Measurements from ENCODE around the gene TECPR2.

Gene TECPR2

DNA sequence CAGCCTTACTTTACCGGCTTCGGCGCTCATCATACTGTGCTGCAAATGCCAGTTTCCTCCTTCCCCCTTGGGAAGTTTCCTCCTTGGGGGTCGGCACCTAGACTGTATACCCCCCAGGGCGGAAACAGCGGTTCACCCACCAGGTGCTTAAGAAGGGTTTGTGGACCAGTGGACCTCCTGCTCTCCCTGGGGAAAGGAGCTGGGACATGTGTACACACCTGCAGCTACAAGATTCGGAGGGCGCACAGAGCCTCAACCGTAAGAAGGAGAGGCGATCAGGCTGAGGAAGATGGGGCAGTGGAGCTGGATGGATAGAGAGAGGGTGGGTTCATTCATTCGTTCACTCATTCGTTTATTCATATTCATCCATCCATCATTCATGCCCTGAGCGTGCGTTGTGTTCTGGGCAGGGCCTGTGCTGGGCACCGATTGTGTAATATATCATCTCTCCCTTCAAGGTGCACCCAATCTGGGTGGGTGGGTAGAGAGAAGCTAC is 43.9 kb upstream of the TECPR2 start:
- DNase-seq (ENCODE audit: low spot score), result no peak
- no peak for TF ChIP-seq CTCF (IDR thresholded peaks at IDR 0.05; ENCODE audit: extremely low read depth, missing control alignments)

DNA sequence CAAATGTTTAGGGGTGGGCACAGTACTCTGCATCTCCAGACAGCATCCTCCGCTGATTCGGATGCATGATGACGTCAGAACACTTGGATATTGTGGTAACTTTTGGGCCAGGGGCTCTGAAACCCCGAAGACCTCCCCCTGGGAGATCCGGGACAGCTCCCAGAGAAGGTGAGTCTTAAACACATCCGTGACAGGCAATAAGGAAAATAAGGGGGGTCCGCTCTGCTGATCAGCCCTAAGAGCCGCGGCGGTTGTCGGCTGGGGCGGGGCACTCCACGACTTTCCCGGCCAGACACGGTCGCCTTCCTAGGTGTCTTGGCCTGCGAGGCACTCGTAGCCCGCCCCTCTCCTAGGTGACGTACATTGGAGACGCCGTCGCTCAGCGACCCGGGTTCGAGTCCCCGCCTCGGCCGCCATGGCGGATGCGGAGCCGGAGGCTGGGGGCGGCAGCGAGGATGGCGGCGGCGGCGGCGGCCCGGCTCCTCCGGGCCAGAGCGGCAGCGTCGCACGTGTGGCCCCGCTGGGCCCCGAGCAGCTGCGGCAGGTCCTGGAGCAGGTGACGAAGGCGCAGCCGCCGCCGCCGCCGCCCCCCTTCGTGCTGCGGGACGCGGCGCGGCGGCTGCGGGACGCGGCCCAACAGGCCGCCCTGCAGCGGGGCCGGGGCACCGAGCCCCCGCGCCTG is 43.2 kb upstream of the TECPR2 start, which contains the start of gene ZNF839:
TSS of gene ZNF839 (plus strand) at position 396 of the 682 bp plus-strand sequence. CDS start at position 416, 20 bp downstream.
- DNase-seq (ENCODE audit: low spot score), result peak; percentile 97
- no peak for TF ChIP-seq CTCF (IDR thresholded peaks at IDR 0.05; ENCODE audit: extremely low read depth, missing control alignments)

- no peak for TF ChIP-seq CTCF (IDR thresholded peaks at IDR 0.05; ENCODE audit: extremely low read depth, missing control alignments)
- DNase-seq (ENCODE audit: low spot score), result peak; percentile 57
These were observed 42.6 kb upstream of the TECPR2 start for GRCh38 chr14:102320033-102320660.

- no peak for TF ChIP-seq CTCF (IDR thresholded peaks at IDR 0.05; ENCODE audit: extremely low read depth, missing control alignments)
- no peak for DNase-seq (ENCODE audit: low spot score)
These were observed 41.9 kb upstream of the TECPR2 start for GRCh38 chr14:102320671-102321455.

DNA sequence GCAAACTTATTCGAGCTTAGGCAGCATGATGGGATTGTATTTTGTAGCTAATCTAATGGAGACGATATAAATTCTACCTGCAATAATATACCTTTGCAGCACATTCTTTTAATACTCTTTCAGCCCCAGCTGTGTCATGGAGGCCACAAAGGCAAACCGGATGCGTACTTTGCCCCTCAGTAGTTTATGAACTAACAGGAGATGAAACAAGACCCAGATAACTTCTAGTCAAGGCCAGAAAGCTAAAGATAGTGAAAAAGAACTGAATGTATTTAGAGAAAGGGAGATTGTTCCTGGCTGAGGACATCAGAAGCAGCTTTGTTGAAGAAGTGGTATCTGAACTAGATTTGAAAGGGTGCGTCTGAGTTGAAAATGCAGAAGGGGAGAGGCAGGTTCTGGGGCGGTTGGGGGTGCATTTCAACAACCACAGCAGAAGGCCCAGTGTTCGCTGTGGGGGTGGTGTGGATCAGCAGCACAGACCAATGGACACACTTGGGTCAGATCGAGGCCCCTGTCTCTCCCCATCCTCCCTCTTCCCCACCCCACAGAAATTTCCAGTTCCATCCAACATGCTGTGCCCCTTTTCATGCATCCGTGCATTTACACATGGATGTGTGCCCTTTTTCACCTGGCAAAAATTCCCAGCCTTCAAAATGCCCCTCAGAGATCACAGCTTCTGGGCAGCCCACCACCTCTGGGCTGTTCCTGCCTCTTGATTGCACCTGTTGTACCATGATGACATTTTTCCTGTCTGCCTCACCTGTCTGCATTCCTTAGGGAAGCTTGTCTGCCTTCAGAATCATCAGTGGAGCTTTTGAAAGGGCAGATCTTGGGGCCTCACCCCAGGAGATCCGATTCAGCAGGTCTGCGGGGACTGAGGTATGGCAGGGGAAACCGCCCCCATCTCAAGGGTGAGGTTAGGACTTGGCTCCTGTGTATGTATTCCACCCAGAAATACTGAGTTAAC is 41.0 kb upstream of the TECPR2 start:
- DNase-seq (ENCODE audit: low spot score), result no peak

DNA sequence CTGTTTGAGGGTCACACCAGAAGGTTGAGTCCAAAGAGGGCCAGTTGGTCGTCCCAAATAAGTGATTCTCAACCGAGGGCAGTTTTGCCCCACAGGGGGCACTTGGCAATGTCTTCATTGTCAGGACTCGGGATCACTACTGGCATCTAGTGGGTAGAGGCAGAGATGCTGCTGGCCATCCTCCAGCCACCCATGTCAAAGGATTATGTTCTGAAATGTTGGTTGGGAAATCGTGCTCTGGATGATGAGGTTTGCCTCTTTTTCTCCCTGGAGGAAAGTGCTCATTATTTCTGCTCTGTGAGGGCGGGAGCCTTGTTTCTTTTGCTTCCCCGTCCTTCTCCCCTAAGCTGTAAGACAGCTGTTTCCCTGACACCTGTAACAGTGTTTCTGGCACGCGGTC is 39.6 kb upstream of the TECPR2 start:
- DNase-seq (ENCODE audit: low spot score), result no peak
- TF ChIP-seq CTCF (IDR thresholded peaks at IDR 0.05; ENCODE audit: extremely low read depth, missing control alignments), result peak; percentile 3

More for the DNA sequence above, 41.0 kb upstream of the TECPR2 start:
- TF ChIP-seq CTCF (IDR thresholded peaks at IDR 0.05; ENCODE audit: extremely low read depth, missing control alignments), result no peak
